ENCODE measurements around the gene DMRT3. TPM values are rescaled to one million over a fixed set of nuclear protein-coding genes. Genes with fewer than 3 reads are reported as not detected.

The DMRT3 gene
- total RNA-seq, 2 experiments from 2014 or later: not detected

GRCh38 chr9:1026219-1026618 is 49.8 kb downstream of the DMRT3 start:
- ChIA-PET POLR2A (no interaction called here), CTCF (no interaction called here)
- no peak for DNase-seq
- H3K9me3 Mint-ChIP-seq: no peaks in the 10 kb centered on the region
- H3K4me3 Mint-ChIP-seq: no peak overlapping the region
- no peaks in the 10 kb centered on the region for H3K4me1 Mint-ChIP-seq
- no peak overlapping the region for H3K27ac Mint-ChIP-seq
- H3K36me3 Mint-ChIP-seq (ENCODE audit: low read depth): no peaks in the 10 kb centered on the region
- H3K27me3 Mint-ChIP-seq: peaks cover 11% of the 10 kb centered on the region

- Mint-ChIP-seq H3K27ac (no peak overlapping the region), H3K36me3 (ENCODE audit: low read depth) (no peaks in the 10 kb centered on the region), H3K27me3 (peaks cover 15% of the 10 kb centered on the region), H3K4me1 (no peaks in the 10 kb centered on the region), H3K9me3 (no peaks in the 10 kb centered on the region), H3K4me3 (no peak overlapping the region)
- no peak for DNase-seq
- ChIA-PET CTCF (no interaction called here), POLR2A (no interaction called here)
Measured at GRCh38 chr9:1028501-1029190, 52.2 kb downstream of the DMRT3 start.

DNA sequence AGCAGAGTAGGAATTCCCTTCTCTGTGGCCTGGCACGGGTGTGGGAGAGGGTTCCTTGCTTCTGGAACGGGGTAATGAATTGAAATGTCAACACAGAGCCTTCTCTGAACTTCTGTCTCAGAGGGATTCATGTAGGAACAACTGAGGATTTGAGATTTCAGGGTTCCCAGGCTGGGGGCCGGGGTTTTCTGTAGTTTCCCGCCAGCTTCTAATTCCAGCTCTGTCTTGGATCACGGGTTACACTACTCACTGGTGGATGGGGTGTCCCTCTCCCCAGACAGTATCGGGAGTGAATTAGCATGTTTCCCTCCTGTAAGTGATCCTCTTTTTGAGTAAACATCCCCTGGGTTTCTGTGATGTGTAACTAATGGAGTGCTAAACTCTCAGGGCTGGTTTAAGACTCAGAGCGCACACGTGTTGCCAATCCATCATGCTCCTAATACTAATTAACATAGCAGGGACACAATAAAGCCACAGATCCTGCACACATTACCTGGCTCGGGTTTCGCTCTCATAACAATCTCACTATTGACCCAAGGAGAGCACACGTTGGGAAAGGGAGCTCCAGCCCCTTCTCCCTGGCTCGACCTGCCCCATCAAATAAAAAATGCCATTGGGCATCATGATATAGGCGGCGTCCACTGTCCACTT is 55.6 kb downstream of the DMRT3 start:
- CTCF ChIA-PET: no interaction called here
- DNase-seq: no peak
- Mint-ChIP-seq H3K27me3 (peaks cover 22% of the 10 kb centered on the region), H3K36me3 (ENCODE audit: low read depth) (no peaks in the 10 kb centered on the region), H3K4me3 (no peak overlapping the region), H3K9me3 (no peaks in the 10 kb centered on the region), H3K27ac (no peak overlapping the region), H3K4me1 (no peaks in the 10 kb centered on the region)
- POLR2A ChIA-PET: no interaction called here

DNA sequence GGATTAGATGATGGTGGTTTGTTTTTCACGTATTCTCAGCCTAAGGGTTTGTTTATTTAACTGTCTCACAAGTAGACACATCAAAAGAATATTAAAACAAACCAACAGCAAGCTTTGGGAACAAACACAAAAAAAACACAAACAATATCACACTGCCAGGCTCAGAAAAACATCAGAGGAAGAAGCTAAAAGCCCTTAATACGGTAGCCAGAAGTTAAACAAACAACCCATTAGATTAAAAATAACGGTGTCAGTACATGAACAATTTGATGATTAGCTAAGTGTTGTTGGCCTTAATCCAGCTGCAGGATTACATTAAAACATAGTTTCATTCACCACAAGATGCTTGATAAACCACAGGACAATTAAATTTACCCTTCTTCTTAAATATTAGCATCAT is 57.8 kb downstream of the DMRT3 start:
- Mint-ChIP-seq H3K4me3 (no peak overlapping the region), H3K4me1 (no peaks in the 10 kb centered on the region), H3K27me3 (peaks cover 24% of the 10 kb centered on the region), H3K36me3 (ENCODE audit: low read depth) (no peaks in the 10 kb centered on the region), H3K27ac (no peak overlapping the region), H3K9me3 (no peaks in the 10 kb centered on the region)
- no peak for DNase-seq
- ChIA-PET POLR2A (no interaction called here), CTCF (no interaction called here)

DNA sequence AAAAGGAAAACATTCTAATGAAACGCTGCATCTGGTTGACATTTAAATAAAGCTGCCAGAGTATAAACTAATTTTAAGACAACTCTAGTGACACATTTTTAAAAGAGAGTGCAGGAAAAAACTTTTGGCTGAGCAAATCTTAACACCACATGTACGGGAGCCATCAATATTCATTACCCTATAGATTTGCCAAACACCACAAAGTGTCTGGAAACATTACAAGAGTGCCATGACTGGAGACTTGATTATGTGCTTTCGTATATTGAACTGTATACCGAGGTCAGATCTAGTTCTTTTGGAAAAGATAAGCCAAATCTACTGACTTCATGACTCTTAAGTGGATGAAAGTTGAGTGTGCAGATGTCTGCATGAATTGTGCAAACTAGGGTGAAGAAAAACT is 63.1 kb downstream of the DMRT3 start:
- H3K27me3 Mint-ChIP-seq: peaks cover 56% of the 10 kb centered on the region
- no peaks in the 10 kb centered on the region for H3K9me3 Mint-ChIP-seq
- H3K4me3 Mint-ChIP-seq: no peak overlapping the region
- H3K36me3 Mint-ChIP-seq (ENCODE audit: low read depth): peaks cover 7% of the 10 kb centered on the region
- no peak overlapping the region for H3K27ac Mint-ChIP-seq
- ChIA-PET POLR2A (no interaction called here), CTCF (no interaction called here)
- no peak for DNase-seq
- peaks cover 7% of the 10 kb centered on the region for H3K4me1 Mint-ChIP-seq

Other genes starting within 250 kb of the DMRT3 start
- gene DMRT1, start 135.0 kb upstream of the DMRT3 start, total RNA-seq: not detected
- gene DMRT2, start 73.7 kb downstream of the DMRT3 start, total RNA-seq: not detected

Data from activated CD4-positive, alpha-beta T cell treated with anti-CD3 and anti-CD28 coated beads, Interleukin-2, amount 10 ng/mL, durations not matched to agents 7 days and 5 days (primary cell).